HepG2 (cell line): ENCODE results near the gene TYROBP. TPM values are rescaled to one million over a fixed set of nuclear protein-coding genes. Genes with fewer than 3 reads are reported as not detected.

ENCODE experiments used
- ATAC-seq: fragments of 200-7000 bp; cut with Tn5 transposase; 3 replicates; pipeline ENCODE4 v1.9.1; 2020; ENCODE audit warnings: mild to moderate bottlenecking, moderate library complexity
- BruUV-seq: library from RNA; stranded (reverse); fragments of 400-500 nt; replicated peaks from 2 replicates; lab custom pipeline; 2021; lab: Mats Ljungman, UMichigan
- CTCF ChIA-PET: fragments of 300-600 bp; formaldehyde crosslinking; extraction: SDS; loops from one replicate; lab custom pipeline; 2021; ENCODE audit warnings: low total read pairs, inconsistent platforms, low intra/inter-chr PET ratio; lab: Yijun Ruan, JAX
- POLR2A ChIA-PET: fragments of 350-600 bp; sonication (Branson Sonifier 250); formaldehyde crosslinking; loops from one replicate; lab custom pipeline; 2020; ENCODE audit warnings: antibody characterized with exemption, inconsistent platforms; lab: Yijun Ruan, JAX
- DNase-seq: peaks from one replicate; pipeline ENCODE4 v3.0.0-alpha.2; 2015; ENCODE audit warnings: low spot score
- FAIRE-seq: peaks from 3 replicates; lab custom pipeline; 2011; peaks lifted over from hg19 to GRCh38; lab: Jason Lieb, UNC
- H2AFZ ChIP-seq: one replicate; pipeline ENCODE4 v1.6.1; 2011; ENCODE audit warnings: low read length, inconsistent platforms
- H3K27ac ChIP-seq: fragments of 300-600 bp; 3 replicates; pipeline ENCODE4 v1.8.0; 2011; ENCODE audit warnings: mixed run types, mild to moderate bottlenecking, mixed read lengths, low read length, inconsistent platforms; ENCODE audit not compliant: insufficient read depth; ENCODE audit errors: extremely low read length
- H3K27me3 ChIP-seq, 2 experiments: fragments of 200-600 bp in 1 of 2; 2 replicates in 1 of 2; 3 replicates in 1 of 2; pipeline versions ENCODE4 v1.6.0 to v1.8.0; 2011; ENCODE audit warnings: low read length in 2 of 2, mild to moderate bottlenecking in 2 of 2, moderate library complexity in 2 of 2, inconsistent platforms in 1 of 2; ENCODE audit not compliant: insufficient read depth in 2 of 2, control insufficient read depth in 1 of 2
- H3K36me3 ChIP-seq, 2 experiments: fragments of 200-600 bp in 1 of 2; replicated peaks in 1 of 2; 2 replicates in 1 of 2; 3 replicates in 1 of 2; pipeline versions ENCODE4 v1.5.1 to v1.8.0; 2011; ENCODE audit warnings: low read length in 2 of 2, inconsistent platforms in 1 of 2; ENCODE audit not compliant: insufficient read depth in 2 of 2, control insufficient read depth in 1 of 2
- H3K4me1 ChIP-seq: 2 replicates; pipeline ENCODE4 v1.5.1; 2012; ENCODE audit warnings: low read length, inconsistent platforms; ENCODE audit not compliant: insufficient read depth
- H3K4me2 ChIP-seq: 2 replicates; pipeline ENCODE4 v1.6.0; 2011; ENCODE audit warnings: low read depth, low read length, inconsistent platforms
- H3K4me3 ChIP-seq, 3 experiments: fragments of 200-600 bp in 1 of 3; sonication (generic), shearing (Covaris generic) in 1 of 3; replicated peaks in 1 of 3; 2 replicates each; pipeline ENCODE4 v1.5.1; 2011 to 2016; ENCODE audit warnings: low read length in 3 of 3, inconsistent platforms in 2 of 3, low read depth in 2 of 3, mild to moderate bottlenecking in 2 of 3, control low read depth in 1 of 3, mixed read lengths in 1 of 3; ENCODE audit not compliant: insufficient read depth in 1 of 3
- H3K79me2 ChIP-seq: one replicate; pipeline ENCODE4 v1.6.1; 2011; ENCODE audit warnings: low read length, inconsistent platforms; ENCODE audit not compliant: insufficient read depth
- H3K9ac ChIP-seq: 2 replicates; pipeline ENCODE4 v1.6.0; 2011; ENCODE audit warnings: mild to moderate bottlenecking, low read depth, low read length, inconsistent platforms; ENCODE audit not compliant: insufficient read depth
- H3K9me3 ChIP-seq: 2 replicates; pipeline ENCODE4 v1.5.1; 2012; ENCODE audit warnings: mild to moderate bottlenecking, low read length
- H4K20me1 ChIP-seq: 2 replicates; pipeline ENCODE4 v1.6.0; 2011; ENCODE audit warnings: inconsistent platforms, mild to moderate bottlenecking, low read length, moderate library complexity; ENCODE audit not compliant: insufficient read depth
- BORCS8-MEF2B ChIP-seq: sonication (generic); formaldehyde crosslinking; IDR thresholded peaks from 2 replicates; pipeline ENCODE4 v1.8.0; 2022; ENCODE audit warnings: mild to moderate bottlenecking, missing genetic modification reagents
- FIP1L1 ChIP-seq: fragments of 200-400 bp; formaldehyde crosslinking; IDR thresholded peaks from 2 replicates; pipeline ENCODE4 v1.6.1; 2018; ENCODE audit warnings: low read depth, mild to moderate bottlenecking, low read length, moderate library complexity, borderline replicate concordance; ENCODE audit not compliant: insufficient read depth
- GABPA ChIP-seq, 2 experiments: IDR thresholded peaks; 2 replicates each; pipeline ENCODE4 v1.6.1; 2011 to 2016; ENCODE audit warnings: low read depth in 2 of 2, low read length in 1 of 2, missing biosample characterization in 1 of 2, missing genetic modification characterization in 1 of 2
- GABPB1 ChIP-seq: IDR thresholded peaks from 2 replicates; pipeline ENCODE4 v1.6.1; 2016; ENCODE audit warnings: mild to moderate bottlenecking, missing genetic modification reagents, moderate library complexity, missing compliant biosample characterization
- HDAC2 ChIP-seq: sonication (generic); formaldehyde crosslinking; IDR thresholded peaks from 2 replicates; pipeline ENCODE4 v1.4.0; 2020; ENCODE audit warnings: missing genetic modification reagents
- HNF1B ChIP-seq: sonication (generic); formaldehyde crosslinking; IDR thresholded peaks from 2 replicates; pipeline ENCODE4 v1.5.1; 2020; ENCODE audit warnings: mild to moderate bottlenecking, moderate library complexity, missing genetic modification reagents
- TEAD2 ChIP-seq: sonication (generic); formaldehyde crosslinking; IDR thresholded peaks from 2 replicates; pipeline ENCODE4 v1.9.0; 2021; ENCODE audit warnings: missing genetic modification reagents
- ZEB1 ChIP-seq: IDR thresholded peaks from 2 replicates; pipeline ENCODE4 v1.6.1; 2012; ENCODE audit warnings: mild to moderate bottlenecking, low read depth, inconsistent platforms; ENCODE audit not compliant: insufficient replicate concordance
- ZNF121 ChIP-seq: sonication (generic); formaldehyde crosslinking; IDR thresholded peaks from 2 replicates; pipeline ENCODE4 v1.5.0; 2020; ENCODE audit warnings: mild to moderate bottlenecking, missing genetic modification reagents
- ZNF235 ChIP-seq: sonication (generic); formaldehyde crosslinking; IDR thresholded peaks from 2 replicates; pipeline ENCODE4 v1.8.1; 2023; ENCODE audit warnings: mild to moderate bottlenecking, missing genetic modification reagents, borderline replicate concordance
- ZNF263 ChIP-seq: sonication (generic); formaldehyde crosslinking; IDR thresholded peaks from 2 replicates; pipeline ENCODE4 v1.4.0; 2020; ENCODE audit warnings: missing genetic modification reagents
- ZNF430 ChIP-seq: sonication (generic); formaldehyde crosslinking; IDR thresholded peaks from 2 replicates; pipeline ENCODE4 v1.9.0; 2021; ENCODE audit warnings: mild to moderate bottlenecking, missing genetic modification reagents
- ZNF841 ChIP-seq: sonication (generic); formaldehyde crosslinking; IDR thresholded peaks from 2 replicates; pipeline ENCODE4 v1.8.1; 2023; ENCODE audit warnings: missing genetic modification reagents, borderline replicate concordance
- WGBS: methylation state at CpG from one replicate; pipeline ENCODE4 v1.1.6; 2017; ENCODE audit warnings: low lambda C conversion rate; 5-methylcytosine and 5-hydroxymethylcytosine counted together
- in situ Hi-C: cut with HindIII; loops from 2 replicates; pipeline ENCODE4 v1.10.0; 2017; ENCODE audit warnings: low pct_unique_long_range_greater_than_20kb; ENCODE audit not compliant: extremely low pct_ligation_motif_present
- intact Hi-C: fragments of 100-400 bp; cut with micrococcal nuclease; formaldehyde crosslinking; loops from one replicate; pipeline ENCODE4 v1.10.0; 2022; ENCODE audit not compliant: unreplicated experiment
- polyA plus RNA-seq, 8 experiments: library from polyadenylated mRNA; depleted of rRNA in 3 of 8; stranded (reverse) in 7 of 8; unstranded in 1 of 8; fragments of >200 nt; fragmentation: Illumina TruSeq in 4 of 8; extraction: Trizol in 4 of 8; gene quantifications; 2 replicates each; pipeline versions ENCODE4 v1.2.1 to v1.2.3, GENCODE V29; 2011 to 2016; ENCODE audit warnings: low read depth in 4 of 8, missing spikeins in 1 of 8, mixed read lengths in 1 of 8; ENCODE audit not compliant: insufficient read depth in 1 of 8
- total RNA-seq, 5 experiments: library from RNA; depleted of rRNA; stranded (reverse); fragments of >200 nt; fragmentation: Illumina TruSeq; extraction: Trizol; gene quantifications; 2 replicates each; pipeline ENCODE4 v1.2.3, GENCODE V29; 2016; ENCODE audit warnings: low read depth in 1 of 5
- TF ChIP-seq, protein P1 (sequence below): sonication (generic); formaldehyde crosslinking; IDR thresholded peaks from 2 replicates; pipeline ENCODE4 v1.5.1; 2020; ENCODE audit warnings: missing genetic modification reagents, mild to moderate bottlenecking, borderline replicate concordance

The TYROBP gene
- total and polyA plus RNA-seq, 2 of the 13 experiments (the other 11 are each of a cell fraction or from before 2014, with no cell fraction given), result not detected

GRCh38 chr19:35863018-35863417 lies 45.1 kb downstream of the TYROBP start:
- H3K4me3 ChIP-seq, result no peak overlapping the region
- ATAC-seq, result no peak
- H3K9ac ChIP-seq, result no peak overlapping the region

DNA sequence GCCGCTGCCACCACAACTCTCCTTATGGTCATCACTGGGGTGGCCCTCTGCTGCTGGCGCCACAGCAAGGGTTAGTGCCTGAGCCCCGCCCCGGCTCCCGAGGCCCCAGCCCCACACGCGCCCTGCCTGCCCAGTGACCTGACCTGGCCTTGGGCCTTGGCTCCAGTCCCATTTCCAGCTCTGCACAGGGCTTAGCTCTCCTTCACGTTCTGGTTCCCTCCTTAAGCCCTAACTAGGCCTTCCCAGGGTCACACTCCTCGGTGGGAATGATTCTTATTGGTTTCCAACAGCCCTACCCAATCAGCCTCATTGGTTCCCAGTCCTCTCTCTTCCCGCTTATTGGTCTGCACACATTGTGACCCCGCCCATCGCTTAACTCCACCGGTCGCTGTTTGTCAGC lies 45.6 kb downstream of the TYROBP start:
- Histone ChIP-seq H3K9ac (no peak overlapping the region), H3K27me3 (peaks cover 2 to 24% of the 10 kb centered on the region in 2 experiments; a peak in 4 of 5 replicates), H3K4me3 (no peak overlapping the region), H3K4me2 (peak overlapping the region; percentile 92), H3K79me2 (no peaks in the 10 kb centered on the region), H2AFZ (no peak overlapping the region), H3K4me1 (peaks cover 26% of the 10 kb centered on the region), H4K20me1 (no peaks in the 10 kb centered on the region), H3K27ac (no peak overlapping the region), H3K9me3 (no peaks in the 10 kb centered on the region), H3K36me3 (no peaks in the 10 kb centered on the region)
- ATAC-seq (peak; percentile 50), DNase-seq (peak; percentile 42), FAIRE-seq (peak; percentile 39)
- in situ Hi-C loops (no loop called here), intact Hi-C loops (loop anchor here (5.0 kb wide), 1 partner anchor 50 kb away; the partner anchor contains the start of gene PRODH2)
- no TSS peak for BruUV-seq
- 57% methylated on average over 7 of the region's 14 CpGs for WGBS
- POLR2A ChIA-PET, result interaction anchor here (0.6 kb wide), 1 partner anchor 18 kb away, joined by 3 read pairs; no protein-coding TSS in a partner anchor
- CTCF ChIA-PET, result no interaction called here
- TF ChIP-seq ZNF430 (CRISPR knock-in tag) (no peak), ZNF841 (CRISPR knock-in tag) (no peak), ZNF263 (0 out of 2 replicates have a peak, but pooled peaks have one; percentile 16), ZNF235 (CRISPR knock-in tag) (no peak), TEAD2 (CRISPR knock-in tag) (no peak), GABPB1 (CRISPR knock-in tag) (peak; percentile 27; the same call in 1 of the 2 replicates), HDAC2 (0 out of 2 replicates have a peak, but pooled peaks have one; percentile 29), BORCS8-MEF2B (CRISPR knock-in tag) (0 out of 2 replicates have a peak, but pooled peaks have one; percentile 23), ZEB1 (no peak), FIP1L1 (no peak), HNF1B (CRISPR knock-in tag) (0 out of 2 replicates have a peak, but pooled peaks have one; percentile 17), GABPA (IDR thresholded peaks at IDR 0.05; ENCODE audit: low read depth, low read length) (no peak), GABPA (CRISPR knock-in tag; IDR thresholded peaks at IDR 0.05; ENCODE audit: low read depth) (no peak)
- TF ChIP-seq, protein P1, sequence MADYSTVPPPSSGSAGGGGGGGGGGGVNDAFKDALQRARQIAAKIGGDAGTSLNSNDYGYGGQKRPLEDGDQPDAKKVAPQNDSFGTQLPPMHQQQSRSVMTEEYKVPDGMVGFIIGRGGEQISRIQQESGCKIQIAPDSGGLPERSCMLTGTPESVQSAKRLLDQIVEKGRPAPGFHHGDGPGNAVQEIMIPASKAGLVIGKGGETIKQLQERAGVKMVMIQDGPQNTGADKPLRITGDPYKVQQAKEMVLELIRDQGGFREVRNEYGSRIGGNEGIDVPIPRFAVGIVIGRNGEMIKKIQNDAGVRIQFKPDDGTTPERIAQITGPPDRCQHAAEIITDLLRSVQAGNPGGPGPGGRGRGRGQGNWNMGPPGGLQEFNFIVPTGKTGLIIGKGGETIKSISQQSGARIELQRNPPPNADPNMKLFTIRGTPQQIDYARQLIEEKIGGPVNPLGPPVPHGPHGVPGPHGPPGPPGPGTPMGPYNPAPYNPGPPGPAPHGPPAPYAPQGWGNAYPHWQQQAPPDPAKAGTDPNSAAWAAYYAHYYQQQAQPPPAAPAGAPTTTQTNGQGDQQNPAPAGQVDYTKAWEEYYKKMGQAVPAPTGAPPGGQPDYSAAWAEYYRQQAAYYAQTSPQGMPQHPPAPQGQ (CRISPR knock-in tag), result no peak

More at GRCh38 chr19:35863018-35863417, 45.1 kb downstream of the TYROBP start:
- WGBS, result 86% methylated on average over 5 of the region's 5 CpGs
- Histone ChIP-seq H3K4me1 (peaks cover 26% of the 10 kb centered on the region), H4K20me1 (no peaks in the 10 kb centered on the region), H3K9me3 (no peaks in the 10 kb centered on the region), H3K36me3 (no peaks in the 10 kb centered on the region), H3K27ac (no peak overlapping the region), H3K27me3 (peaks cover 2 to 19% of the 10 kb centered on the region in 2 experiments; a peak in 3 of 5 replicates), H2AFZ (no peak overlapping the region), H3K79me2 (no peaks in the 10 kb centered on the region), H3K4me2 (no peak overlapping the region)
- ChIA-PET CTCF (no interaction called here), POLR2A (interaction anchor here (0.6 kb wide), 1 partner anchor 18 kb away, joined by 3 read pairs; no protein-coding TSS in a partner anchor)
- DNase-seq (no peak), FAIRE-seq (no peak)
- intact Hi-C loops (loop anchor here (5.0 kb wide), 1 partner anchor 51 kb away; the partner anchor contains the start of gene PRODH2), in situ Hi-C loops (no loop called here)
- BruUV-seq, result no TSS peak
- TF ChIP-seq ZNF263 (no peak), ZNF121 (CRISPR knock-in tag) (peak; percentile 72)
